ENCODE measurements around the gene SMTNL1. TPM values are rescaled to one million over a fixed set of nuclear protein-coding genes. Genes with fewer than 3 reads are reported as not detected.

SMTNL1 gene
- polyA plus RNA-seq, 2 of the 4 experiments (the other 2 are of a cell fraction), result not detected

- Histone ChIP-seq H3K4me2 (no peak overlapping the region), H3K4me1 (no peaks in the 10 kb centered on the region), H3K27ac (no peak overlapping the region), H3K9me3 (no peaks in the 10 kb centered on the region), H3K4me3 (no peak overlapping the region)
- FAIRE-seq (no peak), ATAC-seq (no peak), DNase-seq (ENCODE audit: low read depth in 1 of 2, low spot score in 1 of 2) (no peak)
- ChIA-PET POLR2A (no interaction called here), CTCF (interaction anchor here (0.7 kb wide), 1 partner anchor 19 kb away, joined by 3 read pairs; the partner anchor contains the start of gene UBE2L6)
- TF ChIP-seq CTCF (IDR thresholded peaks at IDR 0.05) (no peak), FOXS1 (CRISPR knock-in tag; IDR thresholded peaks at IDR 0.05) (no peak), CBX8 (IDR thresholded peaks at IDR 0.05) (no peak), REST (IDR thresholded peaks at IDR 0.05) (no peak), RARB (CRISPR knock-in tag; IDR thresholded peaks at IDR 0.05) (no peak), MYC (IDR thresholded peaks at IDR 0.05; ENCODE audit: borderline replicate concordance, low read length) (no peak), RAD21 (conservative IDR thresholded peaks at IDR 0.05 in 1 of 2, IDR thresholded peaks at IDR 0.05 in 1 of 2) (no peak), RFX5 (IDR thresholded peaks at IDR 0.05) (no peak)
- TF ChIP-seq, protein P1, sequence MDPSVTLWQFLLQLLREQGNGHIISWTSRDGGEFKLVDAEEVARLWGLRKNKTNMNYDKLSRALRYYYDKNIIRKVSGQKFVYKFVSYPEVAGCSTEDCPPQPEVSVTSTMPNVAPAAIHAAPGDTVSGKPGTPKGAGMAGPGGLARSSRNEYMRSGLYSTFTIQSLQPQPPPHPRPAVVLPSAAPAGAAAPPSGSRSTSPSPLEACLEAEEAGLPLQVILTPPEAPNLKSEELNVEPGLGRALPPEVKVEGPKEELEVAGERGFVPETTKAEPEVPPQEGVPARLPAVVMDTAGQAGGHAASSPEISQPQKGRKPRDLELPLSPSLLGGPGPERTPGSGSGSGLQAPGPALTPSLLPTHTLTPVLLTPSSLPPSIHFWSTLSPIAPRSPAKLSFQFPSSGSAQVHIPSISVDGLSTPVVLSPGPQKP (IDR thresholded peaks at IDR 0.05; ENCODE audit: low read depth, low read length), result no peak
- TF ChIP-seq, protein P2, sequence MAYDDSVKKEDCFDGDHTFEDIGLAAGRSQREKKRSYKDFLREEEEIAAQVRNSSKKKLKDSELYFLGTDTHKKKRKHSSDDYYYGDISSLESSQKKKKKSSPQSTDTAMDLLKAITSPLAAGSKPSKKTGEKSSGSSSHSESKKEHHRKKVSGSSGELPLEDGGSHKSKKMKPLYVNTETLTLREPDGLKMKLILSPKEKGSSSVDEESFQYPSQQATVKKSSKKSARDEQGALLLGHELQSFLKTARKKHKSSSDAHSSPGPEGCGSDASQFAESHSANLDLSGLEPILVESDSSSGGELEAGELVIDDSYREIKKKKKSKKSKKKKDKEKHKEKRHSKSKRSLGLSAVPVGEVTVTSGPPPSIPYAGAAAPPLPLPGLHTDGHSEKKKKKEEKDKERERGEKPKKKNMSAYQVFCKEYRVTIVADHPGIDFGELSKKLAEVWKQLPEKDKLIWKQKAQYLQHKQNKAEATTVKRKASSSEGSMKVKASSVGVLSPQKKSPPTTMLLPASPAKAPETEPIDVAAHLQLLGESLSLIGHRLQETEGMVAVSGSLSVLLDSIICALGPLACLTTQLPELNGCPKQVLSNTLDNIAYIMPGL (CRISPR knock-in tag; IDR thresholded peaks at IDR 0.05; ENCODE audit: borderline replicate concordance), result no peak
- 21% methylated on average over 2 of the region's 2 CpGs for WGBS (ENCODE audit: missing lambda C conversion rate)
These were observed 49.4 kb downstream of the SMTNL1 start for GRCh38 chr11:57586711-57587245.

GRCh38 chr11:57588046-57588710, 50.8 kb downstream of the SMTNL1 start:
- no peaks in the 10 kb centered on the region for H3K9me3 ChIP-seq
- H3K4me2 ChIP-seq, result no peak overlapping the region
- DNase-seq (ENCODE audit: low read depth in 1 of 2, low spot score in 1 of 2), result no peak
- CTCF ChIA-PET, result no interaction called here
- no peaks in the 10 kb centered on the region for H3K4me1 ChIP-seq
- FAIRE-seq, result no peak
- no peak overlapping the region for H3K4me3 ChIP-seq
- no peak for ATAC-seq
- POLR2A ChIA-PET, result interaction anchor here (0.6 kb wide), 1 partner anchor 28 kb away, joined by 3 read pairs; no protein-coding TSS in a partner anchor
- no peak overlapping the region for H3K27ac ChIP-seq
- 59% methylated on average over 3 of the region's 3 CpGs for WGBS (ENCODE audit: missing lambda C conversion rate)
- TF ChIP-seq, protein P3, sequence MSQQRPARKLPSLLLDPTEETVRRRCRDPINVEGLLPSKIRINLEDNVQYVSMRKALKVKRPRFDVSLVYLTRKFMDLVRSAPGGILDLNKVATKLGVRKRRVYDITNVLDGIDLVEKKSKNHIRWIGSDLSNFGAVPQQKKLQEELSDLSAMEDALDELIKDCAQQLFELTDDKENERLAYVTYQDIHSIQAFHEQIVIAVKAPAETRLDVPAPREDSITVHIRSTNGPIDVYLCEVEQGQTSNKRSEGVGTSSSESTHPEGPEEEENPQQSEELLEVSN (IDR thresholded peaks at IDR 0.05; ENCODE audit: borderline replicate concordance, low read depth), result no peak
- TF ChIP-seq HEYL (CRISPR knock-in tag; IDR thresholded peaks at IDR 0.05) (no peak), PHF8 (IDR thresholded peaks at IDR 0.05; ENCODE audit: borderline replicate concordance, low read depth) (no peak), RAD21 (conservative IDR thresholded peaks at IDR 0.05 in 1 of 2, IDR thresholded peaks at IDR 0.05 in 1 of 2) (no peak), RCOR1 (IDR thresholded peaks at IDR 0.05; ENCODE audit: low read depth, low read length) (no peak), ESRRA (IDR thresholded peaks at IDR 0.05; ENCODE audit: borderline replicate concordance, low read length) (no peak), MAX (IDR thresholded peaks at IDR 0.05) (no peak), NFE2L2 (conservative IDR thresholded peaks at IDR 0.05; ENCODE audit: low read length) (no peak), CBX2 (IDR thresholded peaks at IDR 0.05; ENCODE audit: borderline replicate concordance, low read depth) (no peak), EHF (CRISPR knock-in tag; IDR thresholded peaks at IDR 0.05) (no peak), CTCF (IDR thresholded peaks at IDR 0.05) (no peak), HOXB13 (CRISPR knock-in tag; IDR thresholded peaks at IDR 0.05; ENCODE audit: low read depth) (no peak)
- TF ChIP-seq, protein P4, sequence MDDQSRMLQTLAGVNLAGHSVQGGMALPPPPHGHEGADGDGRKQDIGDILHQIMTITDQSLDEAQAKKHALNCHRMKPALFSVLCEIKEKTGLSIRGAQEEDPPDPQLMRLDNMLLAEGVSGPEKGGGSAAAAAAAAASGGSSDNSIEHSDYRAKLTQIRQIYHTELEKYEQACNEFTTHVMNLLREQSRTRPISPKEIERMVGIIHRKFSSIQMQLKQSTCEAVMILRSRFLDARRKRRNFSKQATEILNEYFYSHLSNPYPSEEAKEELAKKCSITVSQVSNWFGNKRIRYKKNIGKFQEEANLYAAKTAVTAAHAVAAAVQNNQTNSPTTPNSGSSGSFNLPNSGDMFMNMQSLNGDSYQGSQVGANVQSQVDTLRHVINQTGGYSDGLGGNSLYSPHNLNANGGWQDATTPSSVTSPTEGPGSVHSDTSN (IDR thresholded peaks at IDR 0.05), result no peak
